ENCODE measurements around the gene OR10A2. TPM values are rescaled to one million over a fixed set of nuclear protein-coding genes. Genes with fewer than 3 reads are reported as not detected.
"Not testable (repeated sequence)": the region's sequence is repeated elsewhere in the genome, so short reads cannot be mapped to it uniquely, and the experiment has no call there.

The OR10A2 gene
- total and polyA plus RNA-seq, 7 donors: not detected

GRCh38 chr11:6843670-6844069, 19.2 kb upstream of the OR10A2 start:
- Histone ChIP-seq H3K27me3 (no peaks in the 10 kb centered on the region), H3K4me1 (no peaks in the 10 kb centered on the region), H3K9me3 (peaks cover 0 to 4% (median 0%) of the 10 kb centered on the region in 4 donors), H3K4me3 (no peak overlapping the region), H3K27ac (no peak overlapping the region), H3K36me3 (no peaks in the 10 kb centered on the region)
- no peak for TF ChIP-seq CTCF (IDR thresholded peaks at IDR 0.05)
- no peak for TF ChIP-seq POLR2AphosphoS5 (IDR thresholded peaks at IDR 0.05)
- TF ChIP-seq EP300 (IDR thresholded peaks at IDR 0.05): no peak
- TF ChIP-seq POLR2A (IDR thresholded peaks at IDR 0.05): no peak
- intact Hi-C loops (cut with DNase I): no loop called here
- no peak for DNase-seq
- WGBS, 2 donors: 43 to 67% methylated on average over 2 of the region's 2 CpGs

- Histone ChIP-seq H3K36me3 (no peaks in the 10 kb centered on the region), H3K9me3 (peaks cover 0 to 4% (median 0%) of the 10 kb centered on the region in 4 donors), H3K4me3 (no peak overlapping the region), H3K27ac (no peak overlapping the region), H3K4me1 (no peaks in the 10 kb centered on the region), H3K27me3 (no peaks in the 10 kb centered on the region)
- WGBS, 2 donors: 91 to 95% methylated on average over 5 of the region's 5 CpGs
- TF ChIP-seq POLR2A (IDR thresholded peaks at IDR 0.05) (no peak), CTCF (IDR thresholded peaks at IDR 0.05) (no peak), POLR2AphosphoS5 (IDR thresholded peaks at IDR 0.05) (no peak), EP300 (IDR thresholded peaks at IDR 0.05) (no peak)
- no peak for DNase-seq
- intact Hi-C loops (cut with DNase I): no loop called here
Observed at GRCh38 chr11:6844356-6844755, 18.5 kb upstream of the OR10A2 start.

- 81 to 83% methylated on average over 3 of the region's 3 CpGs for WGBS, 2 donors
- intact Hi-C loops (cut with DNase I): no loop called here
- Histone ChIP-seq H3K27ac (no peak within 1 kb of the TSS), H3K27me3 (no peaks in the 10 kb centered on the region), H3K36me3 (no peaks in the 10 kb centered on the region), H3K4me1 (no peaks in the 10 kb centered on the region), H3K9me3 (peaks cover 0 to 4% (median 0%) of the 10 kb centered on the region in 4 donors), H3K4me3 (no peak within 1 kb of the TSS)
- TF ChIP-seq POLR2AphosphoS5 (IDR thresholded peaks at IDR 0.05) (no peak), CTCF (IDR thresholded peaks at IDR 0.05) (no peak), EP300 (IDR thresholded peaks at IDR 0.05) (no peak), POLR2A (IDR thresholded peaks at IDR 0.05) (no peak)
- no peak for DNase-seq
Observed at GRCh38 chr11:6845383-6845782, 17.5 kb upstream of the OR10A2 start, which contains the start of gene OR10A5. TSS of gene OR10A5 (plus strand) at chr11:6845683. CDS start at chr11:6845683, 0 bp downstream.

GRCh38 chr11:6850526-6850925, 12.3 kb upstream of the OR10A2 start:
- TF ChIP-seq CTCF (IDR thresholded peaks at IDR 0.05): no peak
- no peak for TF ChIP-seq POLR2A (IDR thresholded peaks at IDR 0.05)
- TF ChIP-seq EP300 (IDR thresholded peaks at IDR 0.05): no peak
- no peak for TF ChIP-seq POLR2AphosphoS5 (IDR thresholded peaks at IDR 0.05)
- intact Hi-C loops (cut with DNase I): no loop called here
- 87 to 94% methylated on average over 2 of the region's 2 CpGs for WGBS, 2 donors

GRCh38 chr11:6854801-6855200, 8.1 kb upstream of the OR10A2 start:
- H3K9me3 ChIP-seq; DNase-seq; H3K27ac ChIP-seq; H3K4me3 ChIP-seq; H3K36me3 ChIP-seq; intact Hi-C loops (cut with DNase I); H3K27me3 ChIP-seq: not testable (repeated sequence)
- peaks cover 0 to 14% (median 8%) of the 10 kb centered on the region in 4 donors for H3K4me1 ChIP-seq
- 93 to 95% methylated on average over 6 of the region's 6 CpGs for WGBS, 2 donors

More at GRCh38 chr11:6850526-6850925, 12.3 kb upstream of the OR10A2 start:
- Histone ChIP-seq H3K4me3 (no peak overlapping the region), H3K27me3 (no peaks in the 10 kb centered on the region), H3K9me3 (peaks cover 0 to 3% (median 0%) of the 10 kb centered on the region in 4 donors), H3K36me3 (no peaks in the 10 kb centered on the region), H3K4me1 (no peaks in the 10 kb centered on the region), H3K27ac (no peak overlapping the region)
- DNase-seq: no peak

Data from sigmoid colon (tissue), 7 donors.